GM18499 (cell line): ENCODE measurements around the gene TIGD1.
"Not testable (repeated sequence)": the region's sequence is repeated elsewhere in the genome, so short reads cannot be mapped to it uniquely, and the experiment has no call there.

Source experiments
- ATAC-seq: cut with Tn5 transposase; IDR thresholded peaks from one replicate; pipeline ENCODE4 v1.9.1; 2021; ENCODE audit warnings: moderate number of reproducible peaks; ENCODE audit not compliant: insufficient read depth, unreplicated experiment

The TIGD1 gene

GRCh38 chr2:232571026-232571474, 20.7 kb upstream of the TIGD1 start:
- ATAC-seq, result no peak

GRCh38 chr2:232570481-232570880, 20.1 kb upstream of the TIGD1 start:
- ATAC-seq, result not testable (repeated sequence)

- ATAC-seq, result no peak
These were observed 19.2 kb upstream of the TIGD1 start for GRCh38 chr2:232569541-232569940.

- no peak for ATAC-seq
These were observed 17.8 kb upstream of the TIGD1 start for GRCh38 chr2:232568161-232568560.

- ATAC-seq, result no peak
These were observed 17.4 kb upstream of the TIGD1 start for GRCh38 chr2:232567721-232568120.

- no peak for ATAC-seq
These were observed 13.2 kb upstream of the TIGD1 start for GRCh38 chr2:232563580-232563979.

GRCh38 chr2:232562515-232563151, 12.3 kb upstream of the TIGD1 start:
- no peak for ATAC-seq

- no peak for ATAC-seq
These were observed 6.1 kb upstream of the TIGD1 start for GRCh38 chr2:232556426-232556825.

- ATAC-seq, result no peak
These were observed 1.4 kb upstream of the TIGD1 start for GRCh38 chr2:232551776-232552175.

- no peak for ATAC-seq
These were observed 887 bp upstream of the TIGD1 start for GRCh38 chr2:232551250-232551638.

- no peak for ATAC-seq
These were observed 553 bp downstream of the TIGD1 start for GRCh38 chr2:232549655-232550353.

- ATAC-seq, result no peak
These were observed 2.4 kb downstream of the TIGD1 start for GRCh38 chr2:232547991-232548390.

GRCh38 chr2:232545511-232546375, 4.6 kb downstream of the TIGD1 start:
- ATAC-seq, result no peak

- ATAC-seq, result no peak
These were observed 5.7 kb downstream of the TIGD1 start for GRCh38 chr2:232544674-232545073.

GRCh38 chr2:232543928-232544631, 6.3 kb downstream of the TIGD1 start:
- no peak for ATAC-seq

- no peak for ATAC-seq
These were observed 6.9 kb downstream of the TIGD1 start for GRCh38 chr2:232543491-232543890.

GRCh38 chr2:232542715-232543467, 7.5 kb downstream of the TIGD1 start:
- no peak for ATAC-seq

GRCh38 chr2:232541961-232542714, 8.2 kb downstream of the TIGD1 start:
- ATAC-seq, result no peak
